Gastroesophageal sphincter (tissue), 4 donors: ENCODE data around the gene CDKN2AIP. TPM values are rescaled to one million over a fixed set of nuclear protein-coding genes. Genes with fewer than 3 reads are reported as not detected.
"Not testable (repeated sequence)": the region's sequence is repeated elsewhere in the genome, so short reads cannot be mapped to it uniquely, and the experiment has no call there.

ENCODE experiments used
- ATAC-seq: fragments of 150-250 bp; one replicate; pipeline ENCODE4 v1.9.1; 2016; ENCODE audit warnings: mild to moderate bottlenecking, moderate library complexity
- H3K27ac ChIP-seq, 4 donors: fragments of 200-600 bp; sonication (generic) in 3 of 4; 1 replicate in 3 of 4; 2 replicates in 1 of 4; pipeline ENCODE4 v1.5.1; 2016 to 2019
- H3K27me3 ChIP-seq: fragments of 200-600 bp; sonication (generic); one replicate; pipeline ENCODE4 v1.5.1; 2019
- H3K36me3 ChIP-seq, 2 donors: fragments of 200-600 bp; sonication (generic); one replicate each; pipeline ENCODE4 v1.5.1; 2019; ENCODE audit warnings: control low read depth in 1 of 2
- H3K4me1 ChIP-seq, 3 donors: fragments of 200-600 bp; sonication (generic); 1 replicate in 2 of 3; 2 replicates in 1 of 3; pipeline ENCODE4 v1.5.1; 2016 to 2019; ENCODE audit warnings: control low read depth in 2 of 3
- H3K4me3 ChIP-seq, 2 donors: fragments of 200-600 bp; sonication (generic); one replicate each; pipeline ENCODE4 v1.5.1; 2019; ENCODE audit warnings: mild to moderate bottlenecking in 1 of 2, moderate library complexity in 1 of 2
- H3K9me3 ChIP-seq, 3 donors: fragments of 200-600 bp; sonication (generic); one replicate each; pipeline ENCODE4 v1.5.1; 2017 to 2019; ENCODE audit warnings: control low read depth in 2 of 3
- CTCF ChIP-seq, 4 experiments: fragments of 200-600 bp in 2 of 4; fragments of 450-650 bp in 2 of 4; sonication (generic) in 1 of 4; IDR thresholded peaks; one replicate each; pipeline ENCODE4 v1.5.1; 2017 to 2019; ENCODE audit warnings: antibody characterized with exemption in 4 of 4, mild to moderate bottlenecking in 2 of 4, moderate library complexity in 2 of 4
- EP300 ChIP-seq: sonication (generic); formaldehyde crosslinking; IDR thresholded peaks from one replicate; pipeline ENCODE4 v1.6.1; 2017; ENCODE audit warnings: antibody characterized with exemption, mild to moderate bottlenecking
- POLR2A ChIP-seq, 2 donors: fragments of 450-650 bp; IDR thresholded peaks; one replicate each; pipeline ENCODE4 v1.6.1; 2017; ENCODE audit warnings: antibody characterized with exemption in 2 of 2, mild to moderate bottlenecking in 2 of 2, moderate library complexity in 1 of 2
- POLR2AphosphoS5 ChIP-seq: sonication (generic); formaldehyde crosslinking; IDR thresholded peaks from one replicate; pipeline ENCODE4 v1.6.1; 2017; ENCODE audit warnings: antibody characterized with exemption
- WGBS, 2 donors: methylation state at CpG; one replicate each; pipeline ENCODE4 v1.1.5; 2018; ENCODE audit warnings: low coverage in 1 of 2; 5-methylcytosine and 5-hydroxymethylcytosine counted together
- total RNA-seq, 4 donors: library from RNA; depleted of rRNA; stranded (reverse); fragments of >200 nt; gene quantifications; one replicate each; pipeline ENCODE4 v1.1.0, GENCODE V29; 2016

CDKN2AIP gene
- total RNA-seq, 4 donors from 2014 or later: 25.5 to 31.6 (median 28.9) TPM

- Histone ChIP-seq H3K36me3 (no peaks in the 10 kb centered on the region), H3K4me1 (no peaks in the 10 kb centered on the region), H3K27me3 (peaks cover 22% of the 10 kb centered on the region), H3K27ac (no peak overlapping the region), H3K4me3 (no peak overlapping the region), H3K9me3 (no peaks in the 10 kb centered on the region)
- WGBS, 2 donors: 71 to 83% methylated on average over 2 of the region's 2 CpGs
- no peak for ATAC-seq
- no peak for TF ChIP-seq POLR2AphosphoS5
- no peak for TF ChIP-seq CTCF (IDR thresholded peaks at IDR 0.05)
Measured at GRCh38 chr4:183478926-183479325, 34.5 kb downstream of the CDKN2AIP start.

DNA sequence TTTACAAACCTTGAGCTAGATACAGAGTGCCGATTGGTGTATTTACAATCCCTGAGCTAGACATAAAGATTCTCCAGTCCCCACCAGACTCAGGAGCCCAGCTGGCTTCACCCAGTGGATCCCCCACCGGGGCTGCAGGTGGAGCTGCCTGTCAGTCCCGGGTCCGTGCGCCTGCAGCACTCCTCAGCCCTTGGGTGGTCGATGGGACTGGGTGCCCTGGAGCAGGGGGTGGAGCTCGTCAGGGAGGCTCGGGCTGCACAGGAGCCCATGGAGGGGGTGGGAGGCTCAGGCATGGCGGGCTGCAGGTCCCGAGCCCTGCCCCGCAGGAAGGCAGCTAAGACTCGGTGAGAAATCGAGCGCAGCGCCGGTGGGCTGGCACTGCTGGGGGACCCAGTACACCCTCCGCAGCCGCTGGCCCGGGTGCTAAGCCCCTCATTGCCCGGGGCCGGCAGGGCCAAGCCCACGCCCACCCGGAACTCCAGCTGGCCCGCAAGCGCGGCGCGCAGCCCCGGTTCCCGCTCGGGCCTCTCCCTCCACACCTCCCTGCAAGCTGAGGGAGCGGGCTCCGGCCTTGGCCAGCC lies 38.2 kb downstream of the CDKN2AIP start:
- not testable (repeated sequence) for H3K4me1 ChIP-seq, H3K27ac ChIP-seq, H3K36me3 ChIP-seq, H3K4me3 ChIP-seq, ATAC-seq, H3K27me3 ChIP-seq, H3K9me3 ChIP-seq
- WGBS, 2 donors: 100% methylated on average over 1 of the region's 33 CpGs; no CpG with 5 or more reads in 1 of the 2 donors

- Histone ChIP-seq H3K9me3 (no peaks in the 10 kb centered on the region), H3K4me3 (no peak overlapping the region), H3K27me3 (no peaks in the 10 kb centered on the region), H3K4me1 (no peaks in the 10 kb centered on the region), H3K27ac (no peak overlapping the region), H3K36me3 (no peaks in the 10 kb centered on the region)
- no peak for ATAC-seq
- no peak for TF ChIP-seq CTCF (IDR thresholded peaks at IDR 0.05)
- TF ChIP-seq EP300: no peak
- TF ChIP-seq POLR2A (IDR thresholded peaks at IDR 0.05): no peak
- no peak for TF ChIP-seq POLR2AphosphoS5
- WGBS, 2 donors: 79 to 80% methylated on average over 6 to 7 of the region's 7 CpGs
Measured at GRCh38 chr4:183483997-183484396, 39.6 kb downstream of the CDKN2AIP start.

GRCh38 chr4:183485411-183486160 lies 41.1 kb downstream of the CDKN2AIP start:
- H3K4me3 ChIP-seq: no peak overlapping the region
- H3K36me3 ChIP-seq: no peaks in the 10 kb centered on the region
- H3K27me3 ChIP-seq: no peaks in the 10 kb centered on the region
- H3K4me1 ChIP-seq: no peaks in the 10 kb centered on the region
- H3K9me3 ChIP-seq: no peaks in the 10 kb centered on the region
- WGBS, 2 donors: 77 to 79% methylated on average over 2 to 11 of the region's 11 CpGs
- TF ChIP-seq CTCF (IDR thresholded peaks at IDR 0.05): no peak
- no peak for TF ChIP-seq POLR2A (IDR thresholded peaks at IDR 0.05)
- TF ChIP-seq EP300: no peak
- no peak overlapping the region for H3K27ac ChIP-seq
- no peak for ATAC-seq

- Histone ChIP-seq H3K9me3 (peaks cover 0 to 6% (median 0%) of the 10 kb centered on the region in 3 donors), H3K36me3 (peaks cover 0 to 21% of the 10 kb centered on the region in 2 donors), H3K4me3 (no peak overlapping the region), H3K4me1 (no peaks in the 10 kb centered on the region), H3K27me3 (no peaks in the 10 kb centered on the region), H3K27ac (no peak overlapping the region)
- no peak for ATAC-seq
- WGBS, 2 donors: 60% methylated on average over 1 of the region's 3 CpGs; no CpG with 5 or more reads in 1 of the 2 donors
- TF ChIP-seq POLR2A (IDR thresholded peaks at IDR 0.05): no peak
- no peak for TF ChIP-seq POLR2AphosphoS5
- no peak for TF ChIP-seq EP300
- no peak for TF ChIP-seq CTCF (IDR thresholded peaks at IDR 0.05)
Measured at GRCh38 chr4:183492791-183493222, 48.4 kb downstream of the CDKN2AIP start.
